ENCODE results near the gene INMT.

Gene INMT

DNA sequence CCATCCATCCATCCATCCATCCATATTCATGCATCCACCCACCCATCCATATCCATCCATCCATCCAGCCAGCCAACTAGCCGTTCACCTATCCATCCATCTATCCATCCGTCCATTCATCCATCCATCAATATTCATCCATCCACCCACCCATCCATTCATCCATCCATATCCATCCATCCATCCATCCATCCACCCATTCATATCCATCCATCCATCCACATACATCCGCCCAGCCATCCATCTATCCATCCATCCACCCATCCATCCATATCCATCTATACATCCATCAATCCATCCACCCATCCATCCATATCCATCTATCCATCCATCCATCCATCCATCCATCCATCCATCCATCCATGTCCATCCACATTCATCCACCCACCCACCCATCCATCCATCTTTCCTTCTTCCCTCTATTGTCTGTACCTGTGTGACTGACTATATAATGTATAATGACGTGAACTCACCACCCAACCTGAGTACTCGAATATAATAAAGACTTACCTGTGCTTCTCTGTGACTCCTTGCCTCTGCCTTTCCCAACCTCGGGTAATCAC, 2.5 kb downstream of the INMT start:
- no peak for TF ChIP-seq EZH2phosphoT487 (IDR thresholded peaks at IDR 0.05; ENCODE audit: low read length)
- no peak for TF ChIP-seq EZH2 (optimal IDR thresholded peaks at IDR 0.05; ENCODE audit: low read depth, low read length)
- no peak for TF ChIP-seq CTCF (IDR thresholded peaks at IDR 0.05; ENCODE audit: low read length)
- no peak overlapping the region for H3K27ac ChIP-seq (ENCODE audit: low read length)
- H3K9me2 ChIP-seq (replicated peaks; ENCODE audit: insufficient read depth, low read length): no peaks in the 10 kb centered on the region
- no peaks in the 10 kb centered on the region for H3F3A ChIP-seq (ENCODE audit: insufficient read depth, low read length)
- no peaks in the 10 kb centered on the region for H3K27me3 ChIP-seq (replicated peaks; ENCODE audit: insufficient read depth, low read length)
- H3K79me2 ChIP-seq (ENCODE audit: low read length): no peaks in the 10 kb centered on the region
- H3K4me3 ChIP-seq (ENCODE audit: low read length): no peak overlapping the region
- no peak overlapping the region for H3K9ac ChIP-seq (ENCODE audit: low read length)
- H3K36me3 ChIP-seq (replicated peaks; ENCODE audit: insufficient read depth, low read length): no peaks in the 10 kb centered on the region
- H3K4me2 ChIP-seq (ENCODE audit: low read depth, low read length): no peak overlapping the region
- H2AFZ ChIP-seq (ENCODE audit: low read length): no peak overlapping the region
- no peaks in the 10 kb centered on the region for H3K4me1 ChIP-seq (ENCODE audit: low read length)
- no peak for DNase-seq
- H4K20me1 ChIP-seq (ENCODE audit: insufficient read depth, low read length): no peaks in the 10 kb centered on the region
- H3K9me3 ChIP-seq (replicated peaks; ENCODE audit: insufficient read depth, low read length): no peaks in the 10 kb centered on the region

DNA sequence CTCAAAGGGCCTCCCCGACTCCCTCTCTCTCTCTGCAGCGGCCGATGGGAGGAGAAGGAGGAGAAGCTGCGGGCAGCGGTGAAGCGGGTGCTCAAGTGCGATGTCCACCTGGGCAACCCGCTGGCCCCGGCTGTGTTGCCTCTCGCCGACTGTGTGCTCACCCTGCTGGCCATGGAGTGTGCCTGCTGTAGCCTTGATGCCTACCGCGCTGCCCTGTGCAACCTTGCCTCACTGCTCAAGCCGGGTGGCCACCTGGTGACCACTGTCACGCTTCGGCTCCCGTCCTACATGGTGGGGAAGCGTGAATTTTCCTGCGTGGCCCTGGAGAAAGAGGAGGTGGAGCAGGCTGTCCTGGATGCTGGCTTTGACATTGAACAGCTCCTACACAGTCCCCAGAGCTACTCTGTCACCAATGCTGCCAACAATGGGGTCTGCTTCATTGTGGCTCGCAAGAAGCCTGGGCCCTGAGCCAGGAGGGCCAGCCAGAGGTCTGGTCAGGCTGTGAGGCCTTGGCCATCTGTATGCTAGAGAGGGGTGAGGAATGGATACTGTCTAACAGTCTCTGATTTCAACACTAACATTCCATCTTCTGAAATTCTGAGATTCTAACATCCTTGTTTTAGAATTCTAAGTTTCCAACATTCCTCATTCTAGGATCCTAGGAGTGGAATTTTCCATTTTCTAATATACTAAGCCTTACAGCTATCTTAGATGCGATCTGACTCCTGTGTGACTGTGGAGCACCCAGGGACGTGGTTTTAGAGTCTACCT, 3.6 kb downstream of the INMT start:
- H3K79me2 ChIP-seq (ENCODE audit: low read length): no peaks in the 10 kb centered on the region
- no peaks in the 10 kb centered on the region for H3K9me2 ChIP-seq (replicated peaks; ENCODE audit: insufficient read depth, low read length)
- H3K4me3 ChIP-seq (ENCODE audit: low read length): no peak overlapping the region
- no peak for DNase-seq
- TF ChIP-seq CTCF (IDR thresholded peaks at IDR 0.05; ENCODE audit: low read length): no peak
- TF ChIP-seq EZH2 (optimal IDR thresholded peaks at IDR 0.05; ENCODE audit: low read depth, low read length): no peak
- TF ChIP-seq EZH2phosphoT487 (IDR thresholded peaks at IDR 0.05; ENCODE audit: low read length): no peak
- no peaks in the 10 kb centered on the region for H3K9me3 ChIP-seq (replicated peaks; ENCODE audit: insufficient read depth, low read length)
- H3K9ac ChIP-seq (ENCODE audit: low read length): no peak overlapping the region
- no peaks in the 10 kb centered on the region for H3K4me1 ChIP-seq (ENCODE audit: low read length)
- no peak overlapping the region for H2AFZ ChIP-seq (ENCODE audit: low read length)
- H3K27ac ChIP-seq (ENCODE audit: low read length): no peak overlapping the region
- no peaks in the 10 kb centered on the region for H4K20me1 ChIP-seq (ENCODE audit: insufficient read depth, low read length)
- H3F3A ChIP-seq (ENCODE audit: insufficient read depth, low read length): no peaks in the 10 kb centered on the region
- H3K27me3 ChIP-seq (replicated peaks; ENCODE audit: insufficient read depth, low read length): no peaks in the 10 kb centered on the region
- no peaks in the 10 kb centered on the region for H3K36me3 ChIP-seq (replicated peaks; ENCODE audit: insufficient read depth, low read length)
- H3K4me2 ChIP-seq (ENCODE audit: low read depth, low read length): no peak overlapping the region

GRCh38 chr7:30757342-30757692, 5.4 kb downstream of the INMT start:
- no peaks in the 10 kb centered on the region for H3K9me2 ChIP-seq (replicated peaks; ENCODE audit: insufficient read depth, low read length)
- H2AFZ ChIP-seq (ENCODE audit: low read length): no peak overlapping the region
- no peak overlapping the region for H3K4me3 ChIP-seq (ENCODE audit: low read length)
- no peaks in the 10 kb centered on the region; the same call in 1 of the 2 replicates for H3K27me3 ChIP-seq (replicated peaks; ENCODE audit: insufficient read depth, low read length)
- no peak overlapping the region for H3K4me2 ChIP-seq (ENCODE audit: low read depth, low read length)
- no peaks in the 10 kb centered on the region for H3K36me3 ChIP-seq (replicated peaks; ENCODE audit: insufficient read depth, low read length)
- H3K9ac ChIP-seq (ENCODE audit: low read length): no peak overlapping the region
- no peak overlapping the region for H3K27ac ChIP-seq (ENCODE audit: low read length)
- H3K4me1 ChIP-seq (ENCODE audit: low read length): no peaks in the 10 kb centered on the region
- DNase-seq: no peak
- no peaks in the 10 kb centered on the region for H3K79me2 ChIP-seq (ENCODE audit: low read length)
- no peaks in the 10 kb centered on the region for H4K20me1 ChIP-seq (ENCODE audit: insufficient read depth, low read length)
- H3K9me3 ChIP-seq (replicated peaks; ENCODE audit: insufficient read depth, low read length): no peaks in the 10 kb centered on the region
- TF ChIP-seq EZH2 (optimal IDR thresholded peaks at IDR 0.05; ENCODE audit: low read depth, low read length) (no peak), EZH2phosphoT487 (IDR thresholded peaks at IDR 0.05; ENCODE audit: low read length) (no peak), CTCF (IDR thresholded peaks at IDR 0.05; ENCODE audit: low read length) (no peak)
- no peaks in the 10 kb centered on the region for H3F3A ChIP-seq (ENCODE audit: insufficient read depth, low read length)
